ENCODE measurements around the gene ACTG1. TPM values are rescaled to one million over a fixed set of nuclear protein-coding genes. Genes with fewer than 3 reads are reported as not detected.

ACTG1 gene
- total and polyA plus RNA-seq, 2 of the 13 experiments (the other 11 are each of a cell fraction or from before 2014, with no cell fraction given): 973 to 1,138 TPM

GRCh38 chr17:81510785-81511553, 1.6 kb downstream of the ACTG1 start (continued):
- TF ChIP-seq ZNF18 (CRISPR knock-in tag; IDR thresholded peaks at IDR 0.05; ENCODE audit: insufficient replicate concordance) (no peak), ZNF614 (CRISPR knock-in tag; IDR thresholded peaks at IDR 0.05; ENCODE audit: borderline replicate concordance) (no peak), HNRNPK (IDR thresholded peaks at IDR 0.05; ENCODE audit: low read depth, low read length, poor library complexity, severe bottlenecking) (no peak), ATRX (CRISPR knock-in tag; IDR thresholded peaks at IDR 0.05; ENCODE audit: borderline replicate concordance) (no peak), ZNF337 (CRISPR knock-in tag; IDR thresholded peaks at IDR 0.05; ENCODE audit: borderline replicate concordance, low read depth) (peak; percentile 39; the same call in 1 of the 2 replicates), HNF1A (IDR thresholded peaks at IDR 0.05; ENCODE audit: low read depth) (no peak), HNF1A (CRISPR knock-in tag; IDR thresholded peaks at IDR 0.05; ENCODE audit: borderline replicate concordance) (no peak), HNRNPLL (IDR thresholded peaks at IDR 0.05; ENCODE audit: low read depth, low read length, poor library complexity, severe bottlenecking) (no peak), ZNF773 (CRISPR knock-in tag; IDR thresholded peaks at IDR 0.05; ENCODE audit: borderline replicate concordance) (no peak), FOXM1 (CRISPR knock-in tag; IDR thresholded peaks at IDR 0.05) (no peak), SMC3 (IDR thresholded peaks at IDR 0.05; ENCODE audit: low read length) (no peak), TFDP1 (CRISPR knock-in tag; IDR thresholded peaks at IDR 0.05; ENCODE audit: borderline replicate concordance) (no peak), ZSCAN30 (CRISPR knock-in tag; IDR thresholded peaks at IDR 0.05) (no peak), POLR2A (IDR thresholded peaks at IDR 0.05; ENCODE audit: insufficient read depth in 1 of 2, low read depth in 2 of 2, low read length in 2 of 2) (0 out of 4 replicates have a peak, but pooled peaks of 1 of the 2 experiments have one; percentile 14), ZNF574 (CRISPR knock-in tag; IDR thresholded peaks at IDR 0.05) (no peak), YY1 (IDR thresholded peaks at IDR 0.05; ENCODE audit: insufficient read depth, insufficient replicate concordance, low read depth, low read length) (no peak), RBM39 (IDR thresholded peaks at IDR 0.05; ENCODE audit: low read depth, low read length, poor library complexity, severe bottlenecking) (peak; percentile 13)
